NCI-H1417 (cell line): ENCODE results near the gene GTF2H2.
"Not testable (repeated sequence)": the region's sequence is repeated elsewhere in the genome, so short reads cannot be mapped to it uniquely, and the experiment has no call there.

ENCODE experiments used
- DNase-seq, 3 experiments: peaks; one replicate each; lab custom pipeline; 2025; lab: John Stamatoyannopoulos, UW

Gene GTF2H2

GRCh38 chr5:71067262-71067928 is at the start of gene GTF2H2:
Gene GTF2H2 (minus strand): TSS chr5:71067676. CDS start chr5:71062763, 4,913 bp downstream.
- DNase-seq: not testable (repeated sequence)

- not testable (repeated sequence) for DNase-seq
Measured at GRCh38 chr5:71109730-71110275, 42.3 kb upstream of the GTF2H2 start.

- not testable (repeated sequence) for DNase-seq
Measured at GRCh38 chr5:71099996-71100395, 32.5 kb upstream of the GTF2H2 start.

- DNase-seq: not testable (repeated sequence)
Measured at GRCh38 chr5:71097930-71098203, 30.4 kb upstream of the GTF2H2 start.

- not testable (repeated sequence) for DNase-seq
Measured at GRCh38 chr5:71097173-71097929, 29.9 kb upstream of the GTF2H2 start.

GRCh38 chr5:71089773-71090172 is 22.3 kb upstream of the GTF2H2 start:
- not testable (repeated sequence) for DNase-seq

- not testable (repeated sequence) for DNase-seq
Measured at GRCh38 chr5:71088754-71089153, 21.3 kb upstream of the GTF2H2 start.

GRCh38 chr5:71086145-71086544 is 18.7 kb upstream of the GTF2H2 start:
- not testable (repeated sequence) for DNase-seq

- DNase-seq: not testable (repeated sequence)
Measured at GRCh38 chr5:71084280-71085063, 17.0 kb upstream of the GTF2H2 start.

- not testable (repeated sequence) for DNase-seq
Measured at GRCh38 chr5:71082898-71083297, 15.4 kb upstream of the GTF2H2 start.

- DNase-seq: not testable (repeated sequence)
Measured at GRCh38 chr5:71082340-71082739, 14.9 kb upstream of the GTF2H2 start.

GRCh38 chr5:71061322-71061721 is 6.2 kb downstream of the GTF2H2 start:
- DNase-seq: not testable (repeated sequence)

GRCh38 chr5:71059426-71059825 is 8.1 kb downstream of the GTF2H2 start:
- not testable (repeated sequence) for DNase-seq

GRCh38 chr5:71044808-71045207 is 22.7 kb downstream of the GTF2H2 start:
- not testable (repeated sequence) for DNase-seq

GRCh38 chr5:71044128-71044527 is 23.3 kb downstream of the GTF2H2 start:
- DNase-seq: not testable (repeated sequence)

GRCh38 chr5:71031046-71031776 is 36.3 kb downstream of the GTF2H2 start:
- not testable (repeated sequence) for DNase-seq

GRCh38 chr5:71025289-71025953 is 42.1 kb downstream of the GTF2H2 start, which contains the start of gene NAIP:
Gene NAIP (minus strand): TSS chr5:71025339. CDS start chr5:71012915, 12,424 bp downstream.
- DNase-seq: not testable (repeated sequence)

GRCh38 chr5:71020643-71021042 is 46.8 kb downstream of the GTF2H2 start:
- DNase-seq: not testable (repeated sequence)

- DNase-seq: not testable (repeated sequence)
Measured at GRCh38 chr5:71018376-71019005, 49.0 kb downstream of the GTF2H2 start.

GRCh38 chr5:71014176-71014575 is 53.3 kb downstream of the GTF2H2 start:
- no peak for DNase-seq
